GM12892 (cell line): ENCODE data around the gene EEA1.

Source experiments
- DNase-seq: peaks from one replicate; pipeline ENCODE4 v3.0.0; 2011; ENCODE audit not compliant: insufficient read length
- FAIRE-seq: peaks from 2 replicates; lab custom pipeline; 2011; peaks lifted over from hg19 to GRCh38; lab: Jason Lieb, UNC
- POLR2A ChIP-seq: IDR thresholded peaks from 2 replicates; pipeline ENCODE4 v1.6.1; 2011; ENCODE audit warnings: low read depth, low read length, control low read depth
- POLR2AphosphoS5 ChIP-seq: IDR thresholded peaks from 2 replicates; pipeline ENCODE4 v1.6.1; 2011; ENCODE audit warnings: low read depth, low read length, control low read depth
- TAF1 ChIP-seq: IDR thresholded peaks from 2 replicates; pipeline ENCODE4 v1.6.1; 2011; ENCODE audit warnings: low read depth, mild to moderate bottlenecking, control low read depth, low read length, borderline replicate concordance

The EEA1 gene

GRCh38 chr12:92877904-92878303 is 51.2 kb downstream of the EEA1 start:
- TF ChIP-seq POLR2AphosphoS5 (no peak), POLR2A (no peak), TAF1 (no peak)
- FAIRE-seq (no peak), DNase-seq (no peak)

- TF ChIP-seq POLR2AphosphoS5 (no peak), TAF1 (no peak), POLR2A (no peak)
- FAIRE-seq (no peak), DNase-seq (no peak)
Observed at GRCh38 chr12:92876496-92876895, 52.6 kb downstream of the EEA1 start.

- FAIRE-seq (no peak), DNase-seq (no peak)
- TF ChIP-seq POLR2AphosphoS5, result no peak
- no peak for TF ChIP-seq POLR2A
- no peak for TF ChIP-seq TAF1
Observed at GRCh38 chr12:92871116-92871515, 58.0 kb downstream of the EEA1 start.

GRCh38 chr12:92866418-92866817 is 62.7 kb downstream of the EEA1 start:
- TF ChIP-seq TAF1, result no peak
- TF ChIP-seq POLR2AphosphoS5, result no peak
- TF ChIP-seq POLR2A, result no peak
- FAIRE-seq (no peak), DNase-seq (no peak)

GRCh38 chr12:92863251-92863650 is 65.8 kb downstream of the EEA1 start:
- DNase-seq (no peak), FAIRE-seq (peak; percentile 79)
- TF ChIP-seq POLR2AphosphoS5 (no peak), POLR2A (no peak), TAF1 (no peak)

GRCh38 chr12:92861381-92861780 is 67.7 kb downstream of the EEA1 start:
- TF ChIP-seq TAF1 (no peak), POLR2AphosphoS5 (no peak), POLR2A (no peak)
- DNase-seq, result no peak
- no peak for FAIRE-seq

- DNase-seq (no peak), FAIRE-seq (no peak)
Observed at GRCh38 chr12:92860521-92860920, 68.6 kb downstream of the EEA1 start.

GRCh38 chr12:92859650-92860386 is 69.3 kb downstream of the EEA1 start:
- DNase-seq (no peak), FAIRE-seq (no peak)
- TF ChIP-seq TAF1 (no peak), POLR2AphosphoS5 (no peak), POLR2A (no peak)

More at GRCh38 chr12:92860521-92860920, 68.6 kb downstream of the EEA1 start:
- TF ChIP-seq POLR2A (no peak), TAF1 (no peak), POLR2AphosphoS5 (no peak)

- DNase-seq (no peak), FAIRE-seq (no peak)
- TF ChIP-seq POLR2A (no peak), POLR2AphosphoS5 (no peak), TAF1 (no peak)
Observed at GRCh38 chr12:92857818-92858217, 71.3 kb downstream of the EEA1 start.

- DNase-seq, result no peak
- no peak for FAIRE-seq
- TF ChIP-seq POLR2A, result no peak
- no peak for TF ChIP-seq POLR2AphosphoS5
- no peak for TF ChIP-seq TAF1
Observed at GRCh38 chr12:92854344-92854743, 74.8 kb downstream of the EEA1 start.

GRCh38 chr12:92848740-92849139 is 80.4 kb downstream of the EEA1 start:
- DNase-seq (no peak), FAIRE-seq (no peak)
- no peak for TF ChIP-seq TAF1
- TF ChIP-seq POLR2A, result no peak
- no peak for TF ChIP-seq POLR2AphosphoS5

- TF ChIP-seq POLR2AphosphoS5 (no peak), TAF1 (no peak), POLR2A (no peak)
- DNase-seq (no peak), FAIRE-seq (no peak)
Observed at GRCh38 chr12:92847368-92847767, 81.7 kb downstream of the EEA1 start.
